Activated CD4-positive, alpha-beta T cell treated with anti-CD3 and anti-CD28 coated beads, Interleukin-2, amount 50 U/mL, for 1 hour (primary cell): Measurements from ENCODE around the gene BTAF1.

ENCODE experiments used
- DNase-seq: peaks from one replicate; pipeline ENCODE4 v3.0.0-alpha.2; 2020

Gene BTAF1

DNA sequence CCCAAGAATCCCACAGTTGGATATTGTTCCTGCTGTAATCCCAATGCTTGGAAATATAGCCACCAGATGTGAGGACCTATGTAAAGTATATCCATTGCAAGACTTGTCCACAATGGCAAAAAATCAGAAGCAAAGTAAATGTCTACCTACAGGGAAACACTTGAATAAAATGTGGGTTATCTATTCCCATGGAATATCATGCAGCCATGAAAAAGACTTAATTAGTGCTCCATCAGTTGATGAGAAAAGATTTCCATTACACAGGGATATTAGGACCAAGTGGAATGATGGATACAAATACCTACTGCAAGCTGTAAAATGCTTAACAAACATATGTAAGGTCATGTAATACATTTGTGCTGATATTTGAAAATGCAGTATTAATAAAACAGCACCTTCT lies 131.2 kb downstream of the BTAF1 start:
- no peak for DNase-seq

- no peak for DNase-seq
Measured at GRCh38 chr10:92062273-92062672, 138.7 kb downstream of the BTAF1 start.

DNA sequence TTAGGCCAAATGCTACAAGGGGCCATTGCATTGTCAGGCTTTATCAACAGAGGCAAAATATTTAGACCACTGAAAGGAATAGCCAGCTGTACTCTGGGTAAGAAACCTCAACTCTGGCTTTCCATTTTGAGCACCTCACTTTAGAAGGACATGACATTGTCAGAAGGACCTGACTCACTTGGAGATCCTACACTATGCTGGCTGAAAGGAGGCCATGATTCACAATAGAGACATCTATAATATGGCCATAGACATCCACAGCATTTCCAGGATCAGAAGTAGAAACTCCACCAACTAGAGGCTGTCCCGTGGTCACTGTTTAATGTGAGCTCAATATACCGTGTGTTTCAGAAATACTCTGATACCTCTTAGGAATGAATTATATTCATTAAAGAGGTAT lies 140.9 kb downstream of the BTAF1 start:
- DNase-seq: no peak

- DNase-seq: no peak
Measured at GRCh38 chr10:92066386-92066785, 142.8 kb downstream of the BTAF1 start.

GRCh38 chr10:92068900-92069299 lies 145.3 kb downstream of the BTAF1 start:
- DNase-seq: no peak

- no peak for DNase-seq
Measured at GRCh38 chr10:92074126-92074887, 150.7 kb downstream of the BTAF1 start.

- no peak for DNase-seq
Measured at GRCh38 chr10:92075829-92076228, 152.3 kb downstream of the BTAF1 start.

GRCh38 chr10:92076722-92077121 lies 153.2 kb downstream of the BTAF1 start:
- no peak for DNase-seq

DNA sequence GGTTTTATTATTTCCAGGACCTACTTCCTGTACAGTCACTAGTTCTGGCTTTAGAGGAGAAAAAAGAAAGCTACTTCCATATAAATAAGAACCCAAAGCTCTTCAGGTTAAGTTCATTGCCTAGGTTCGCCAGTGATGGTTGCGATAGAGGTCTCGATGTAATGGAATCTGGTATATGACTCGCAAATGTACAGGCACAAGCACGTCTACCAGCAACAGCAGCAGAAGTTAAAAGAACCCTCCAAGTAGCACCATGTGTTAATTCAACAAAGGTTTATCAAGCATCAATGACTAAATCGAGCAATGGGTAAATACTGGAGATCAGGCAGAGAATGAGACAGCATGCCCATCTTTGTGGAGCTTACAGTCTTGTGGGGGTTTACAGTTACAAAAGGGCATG lies 155.4 kb downstream of the BTAF1 start:
- DNase-seq: no peak
